HG03575 (cell line): ENCODE data around the gene PIK3R4.

Experiments
- ATAC-seq: cut with Tn5 transposase; IDR thresholded peaks from one replicate; pipeline ENCODE4 v1.9.1; 2021; ENCODE audit not compliant: unreplicated experiment, insufficient number of reproducible peaks, low FRiP score; ENCODE audit errors: extremely low read depth

PIK3R4 gene

GRCh38 chr3:130746246-130747039 lies at the start of gene PIK3R4:
Gene PIK3R4 (minus strand): TSS chr3:130746829. CDS start chr3:130745218, 1,611 bp downstream.
- ATAC-seq: peak; percentile 65

- no peak for ATAC-seq
These were observed 48.8 kb upstream of the PIK3R4 start for GRCh38 chr3:130795396-130795795.

GRCh38 chr3:130792246-130792645 lies 45.6 kb upstream of the PIK3R4 start:
- ATAC-seq: no peak

DNA sequence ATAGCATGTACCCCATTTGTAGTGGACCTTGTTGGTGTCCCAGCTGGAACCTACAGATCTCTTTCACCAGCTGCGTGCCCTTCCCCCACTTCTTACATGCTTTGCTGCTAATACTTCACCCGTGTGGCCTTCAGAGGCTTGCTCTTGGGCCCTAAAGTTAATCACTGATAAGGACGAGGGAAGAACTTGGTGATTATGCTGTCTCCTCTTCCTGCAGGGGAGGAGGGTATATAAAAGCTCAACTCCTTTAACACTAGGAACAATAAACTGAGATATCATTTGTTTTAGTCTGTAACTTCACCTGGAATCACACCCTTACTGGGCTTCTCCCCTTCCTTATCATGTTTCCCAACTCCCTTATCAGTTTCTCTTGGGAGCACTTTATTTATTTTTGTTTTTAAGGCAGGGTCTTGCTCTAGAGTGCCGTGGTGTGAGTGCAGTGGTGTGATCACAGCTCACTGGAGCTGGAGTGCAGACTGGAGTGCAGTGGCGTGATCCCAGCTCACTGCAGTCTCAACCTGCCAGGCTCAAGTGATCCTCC lies 43.2 kb upstream of the PIK3R4 start:
- no peak for ATAC-seq

GRCh38 chr3:130787422-130788068 lies 40.9 kb upstream of the PIK3R4 start:
- ATAC-seq: no peak

DNA sequence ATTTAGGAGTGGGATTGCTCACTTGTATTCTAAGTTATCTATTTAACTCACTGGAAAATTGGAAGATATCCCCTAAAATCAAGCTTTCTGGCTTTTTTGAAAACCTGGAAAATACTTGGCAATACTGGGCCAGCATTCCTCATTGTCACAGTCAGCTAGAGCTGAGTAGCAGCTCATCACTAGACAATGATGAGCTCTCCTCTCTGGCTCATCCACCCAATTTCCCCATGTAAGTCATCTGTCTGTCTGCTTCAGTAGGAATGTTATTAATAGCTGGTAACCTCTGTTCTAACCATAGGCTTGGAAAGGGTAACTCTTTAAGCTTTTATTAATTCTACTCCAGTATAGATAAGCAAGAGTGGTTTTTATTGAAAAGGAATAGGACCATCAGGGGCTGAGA lies 39.7 kb upstream of the PIK3R4 start:
- no peak for ATAC-seq

GRCh38 chr3:130783629-130784028 lies 37.0 kb upstream of the PIK3R4 start:
- no peak for ATAC-seq

- ATAC-seq: no peak
These were observed 32.9 kb upstream of the PIK3R4 start for GRCh38 chr3:130779486-130779885.

- ATAC-seq: peak; percentile 87
These were observed 32.4 kb upstream of the PIK3R4 start for GRCh38 chr3:130779031-130779430.

DNA sequence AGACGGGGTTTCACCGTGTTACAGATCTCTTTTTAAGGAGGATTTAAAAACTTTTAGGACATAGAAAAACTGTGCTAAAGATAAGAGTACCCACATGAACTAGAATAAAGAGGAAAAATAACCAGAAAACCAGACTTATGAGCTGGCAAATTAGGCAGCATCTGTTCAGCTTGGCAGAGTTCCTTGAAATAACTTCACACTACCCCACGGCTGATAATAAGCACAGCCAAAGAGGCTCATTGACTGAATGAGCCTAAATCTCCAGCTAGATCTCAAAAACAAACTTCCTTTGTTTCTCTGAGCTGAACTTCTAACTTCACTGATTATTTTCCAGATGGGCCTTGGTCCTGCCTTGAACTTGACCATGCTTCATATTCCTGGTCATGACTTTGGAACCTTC lies 26.7 kb upstream of the PIK3R4 start:
- no peak for ATAC-seq

- no peak for ATAC-seq
These were observed 25.5 kb upstream of the PIK3R4 start for GRCh38 chr3:130772129-130772528.

DNA sequence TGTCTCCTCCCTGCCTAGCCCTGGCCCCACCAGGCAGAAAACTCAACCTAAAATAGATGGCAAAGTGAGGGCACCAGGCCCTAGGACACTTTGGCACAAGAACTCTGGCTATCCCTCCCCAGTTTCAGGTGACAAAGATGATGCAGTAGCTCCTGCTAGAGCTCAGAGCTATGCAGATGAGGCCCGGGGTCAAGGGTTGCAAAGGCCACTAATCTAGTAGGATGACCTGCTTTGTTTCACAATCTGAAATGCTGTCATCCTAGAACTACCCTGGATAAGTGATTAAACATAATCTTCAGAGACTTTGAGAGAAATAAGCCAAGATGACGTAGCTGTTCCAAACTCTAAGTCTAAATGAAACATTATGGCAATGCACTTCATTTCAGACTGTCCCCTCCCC lies 24.0 kb upstream of the PIK3R4 start:
- ATAC-seq: no peak

GRCh38 chr3:130761730-130762311 lies 15.2 kb upstream of the PIK3R4 start:
- no peak for ATAC-seq

- ATAC-seq: no peak
These were observed 14.3 kb upstream of the PIK3R4 start for GRCh38 chr3:130760922-130761321.

DNA sequence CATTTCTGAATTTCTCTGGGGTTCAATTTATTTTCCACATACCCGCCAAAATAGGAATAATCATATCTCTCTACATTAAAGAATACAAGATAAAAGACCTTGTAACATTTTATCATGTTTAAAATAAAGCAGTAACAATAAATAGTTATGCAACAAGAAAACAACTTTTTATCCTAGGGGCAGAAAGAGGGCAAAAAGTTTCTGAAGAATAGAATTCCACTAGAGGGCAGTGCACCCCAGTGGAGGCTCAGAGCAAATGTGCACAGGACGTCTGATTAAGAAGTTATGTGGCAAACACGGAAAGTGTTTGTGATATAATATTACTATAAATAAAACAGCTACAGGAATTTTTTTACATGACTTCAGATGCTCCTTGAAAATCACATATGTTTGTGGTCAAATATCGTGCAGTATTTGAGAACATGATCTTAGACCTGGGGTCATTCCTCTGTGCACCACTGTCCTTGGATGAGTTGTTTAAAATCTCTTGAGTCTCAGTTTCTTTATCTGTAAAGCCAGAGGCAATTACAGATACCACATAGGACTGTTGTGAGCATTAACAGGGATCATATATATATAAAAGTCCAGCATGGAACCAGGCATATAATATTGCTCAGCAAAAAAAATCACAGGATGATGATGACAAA lies 13.2 kb upstream of the PIK3R4 start:
- no peak for ATAC-seq

GRCh38 chr3:130758624-130759369 lies 12.2 kb upstream of the PIK3R4 start:
- no peak for ATAC-seq

DNA sequence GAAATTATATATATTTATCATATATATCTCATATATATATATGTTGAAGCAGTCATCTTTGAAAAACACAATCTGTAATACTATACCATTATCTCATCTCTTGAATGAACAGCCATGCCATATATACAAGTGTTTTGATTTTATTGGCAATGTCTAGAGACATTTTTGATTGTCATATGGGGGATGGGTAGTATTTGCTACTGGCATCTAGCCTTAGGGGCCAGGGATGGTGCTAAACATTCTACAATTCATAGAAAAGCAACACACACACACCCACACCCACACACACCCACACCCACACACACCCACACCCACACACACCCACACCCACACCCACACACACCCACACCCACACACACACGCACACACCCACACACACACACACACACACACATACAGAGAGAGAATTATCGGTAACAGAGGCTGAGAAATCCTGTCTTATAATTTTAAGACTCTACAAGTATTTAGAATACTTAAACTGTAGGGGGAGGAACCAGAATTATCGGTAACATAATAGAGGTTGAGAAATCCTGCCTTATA lies 11.1 kb upstream of the PIK3R4 start:
- no peak for ATAC-seq

GRCh38 chr3:130755666-130756065 lies 9.0 kb upstream of the PIK3R4 start:
- no peak for ATAC-seq

GRCh38 chr3:130748981-130749380 lies 2.4 kb upstream of the PIK3R4 start:
- ATAC-seq: no peak
